ENCODE measurements around the gene SPATS2L.
"Not testable (repeated sequence)": the region's sequence is repeated elsewhere in the genome, so short reads cannot be mapped to it uniquely, and the experiment has no call there.

SPATS2L gene

GRCh38 chr2:200320991-200321390, 14.5 kb downstream of the SPATS2L start:
- no peak for DNase-seq

GRCh38 chr2:200321780-200322534, 15.5 kb downstream of the SPATS2L start:
- no peak for DNase-seq

GRCh38 chr2:200322607-200323006, 16.1 kb downstream of the SPATS2L start:
- DNase-seq: no peak

- no peak for DNase-seq
Measured at GRCh38 chr2:200324362-200324761, 17.9 kb downstream of the SPATS2L start.

GRCh38 chr2:200329384-200329783, 22.9 kb downstream of the SPATS2L start:
- DNase-seq: no peak

GRCh38 chr2:200329798-200330197, 23.3 kb downstream of the SPATS2L start:
- DNase-seq: no peak

- no peak for DNase-seq
Measured at GRCh38 chr2:200330351-200331060, 24.0 kb downstream of the SPATS2L start.

DNA sequence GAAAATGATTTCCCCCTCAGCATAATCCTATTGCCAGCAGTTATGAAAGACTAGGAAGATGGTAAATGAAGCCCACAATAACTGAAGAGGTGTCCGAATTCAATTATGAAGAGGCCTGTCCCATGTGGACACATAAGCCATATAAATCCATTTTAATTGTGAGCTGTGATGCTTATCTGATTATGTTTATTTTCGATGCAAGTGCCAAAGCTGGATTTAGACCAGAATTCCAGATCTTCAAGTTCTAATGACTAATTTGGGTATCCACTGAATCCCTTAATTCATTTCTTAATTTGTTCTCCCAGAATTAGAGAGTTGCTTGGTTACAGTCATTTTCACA, 24.5 kb downstream of the SPATS2L start:
- DNase-seq: no peak

- DNase-seq: no peak
Measured at GRCh38 chr2:200335657-200336056, 29.2 kb downstream of the SPATS2L start.

DNA sequence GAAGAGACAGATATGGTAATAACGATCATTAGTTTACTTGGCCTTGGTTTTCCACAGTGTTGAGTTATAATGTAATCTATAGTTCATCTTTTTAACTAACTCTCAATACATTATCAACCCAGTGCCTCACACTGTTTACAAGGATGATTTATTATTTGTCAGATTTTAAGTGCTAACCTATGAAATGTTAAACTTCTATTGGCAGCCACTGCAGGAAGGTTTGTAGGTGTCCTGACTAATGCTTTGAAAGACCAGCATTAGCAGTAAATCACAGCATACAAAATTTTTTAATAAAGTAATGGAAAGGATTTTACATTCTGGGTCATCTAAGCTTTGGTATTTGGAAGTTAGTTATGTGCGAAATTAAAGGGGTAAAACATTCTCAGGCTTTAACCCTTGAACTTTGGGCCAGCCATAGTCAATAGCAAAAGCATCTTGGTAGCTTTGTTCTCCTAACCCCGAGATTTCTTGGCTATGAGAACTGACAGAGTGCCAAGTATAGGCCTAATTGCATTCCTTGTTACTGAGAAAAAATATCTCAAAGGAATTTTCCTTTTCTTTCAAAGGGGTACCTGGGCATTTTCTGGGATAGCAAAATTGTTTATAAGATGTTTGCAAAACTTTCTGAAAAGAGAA, 30.6 kb downstream of the SPATS2L start:
- DNase-seq: no peak

GRCh38 chr2:200337621-200338020, 31.1 kb downstream of the SPATS2L start:
- no peak for DNase-seq

GRCh38 chr2:200338692-200339091, 32.2 kb downstream of the SPATS2L start:
- no peak for DNase-seq

DNA sequence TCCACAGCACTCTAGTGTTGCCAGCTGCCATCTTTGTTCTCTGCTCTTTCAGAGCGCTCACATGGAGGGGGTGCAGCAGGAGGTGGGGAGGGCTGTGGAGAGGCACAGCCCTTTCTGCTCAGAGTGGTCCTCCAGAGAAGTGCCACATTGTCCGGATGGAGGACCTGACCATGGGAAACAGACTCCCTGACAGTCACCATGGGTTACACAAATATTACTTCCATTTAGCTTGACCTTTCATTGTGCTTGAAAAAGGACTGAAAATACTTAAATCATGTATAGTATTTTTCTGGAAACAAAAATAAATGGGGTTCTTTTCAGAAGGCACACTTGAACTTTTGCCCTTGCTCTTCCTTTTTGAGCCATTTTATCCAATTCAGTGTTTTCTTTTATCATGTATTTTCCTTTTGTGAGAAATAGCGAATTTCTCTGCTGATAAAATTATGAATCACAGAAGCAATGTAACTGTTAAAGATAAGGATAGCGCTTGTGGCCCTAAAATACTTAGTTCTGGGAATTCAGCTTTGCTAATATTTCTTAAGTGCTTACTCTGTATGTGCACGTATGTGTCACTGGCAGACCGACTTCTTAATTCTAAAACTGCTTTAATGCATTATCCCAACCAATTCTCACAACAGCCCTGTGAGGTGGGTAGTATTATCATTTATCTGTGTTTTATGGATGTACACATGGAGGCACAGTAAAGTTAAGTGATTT, 34.2 kb downstream of the SPATS2L start:
- no peak for DNase-seq

- no peak for DNase-seq
Measured at GRCh38 chr2:200341376-200341775, 34.9 kb downstream of the SPATS2L start.

DNA sequence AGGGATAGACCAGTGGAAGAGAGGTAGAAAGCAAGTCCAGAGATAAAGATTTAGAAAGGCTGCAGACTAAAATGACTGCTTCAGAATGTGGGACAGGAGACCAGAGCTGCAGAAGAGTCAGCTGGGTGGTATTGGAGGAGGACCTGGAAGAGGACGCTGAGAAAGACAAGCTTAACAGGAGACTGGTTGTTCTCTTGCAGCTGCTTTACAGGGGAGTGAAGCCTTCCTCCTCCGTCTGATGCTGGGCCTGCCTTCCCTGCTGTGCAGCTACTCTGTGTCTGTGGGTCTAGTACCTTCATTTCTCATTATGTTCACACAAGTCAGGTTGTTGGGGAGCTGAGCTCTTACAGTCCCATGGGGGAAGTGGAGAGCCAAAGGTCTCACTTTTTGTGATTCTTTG, 35.7 kb downstream of the SPATS2L start:
- DNase-seq: no peak

GRCh38 chr2:200342654-200343053, 36.2 kb downstream of the SPATS2L start:
- no peak for DNase-seq

DNA sequence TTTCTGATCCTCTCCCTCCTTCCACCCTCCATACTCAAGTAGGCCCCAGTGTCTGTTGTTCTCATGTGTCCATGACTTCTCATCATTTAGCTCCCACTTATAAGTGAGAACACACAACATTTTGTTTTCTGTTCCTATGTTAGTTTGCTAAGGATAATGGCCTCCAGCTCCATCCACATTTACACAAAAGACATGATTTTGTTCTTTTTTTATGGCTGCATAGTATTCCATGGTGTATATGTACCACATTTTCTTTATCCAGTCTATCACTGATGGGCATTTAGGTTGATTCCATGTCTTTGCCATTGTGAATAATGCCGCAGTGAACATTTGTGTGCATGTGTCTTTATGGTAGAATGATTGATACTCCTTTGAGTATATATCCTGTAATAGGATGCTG, 37.7 kb downstream of the SPATS2L start:
- DNase-seq: not testable (repeated sequence)

GRCh38 chr2:200345975-200346374, 39.5 kb downstream of the SPATS2L start:
- DNase-seq: no peak

GRCh38 chr2:200347301-200347700, 40.8 kb downstream of the SPATS2L start:
- no peak for DNase-seq

- DNase-seq: no peak
Measured at GRCh38 chr2:200348897-200349563, 42.5 kb downstream of the SPATS2L start.

DNA sequence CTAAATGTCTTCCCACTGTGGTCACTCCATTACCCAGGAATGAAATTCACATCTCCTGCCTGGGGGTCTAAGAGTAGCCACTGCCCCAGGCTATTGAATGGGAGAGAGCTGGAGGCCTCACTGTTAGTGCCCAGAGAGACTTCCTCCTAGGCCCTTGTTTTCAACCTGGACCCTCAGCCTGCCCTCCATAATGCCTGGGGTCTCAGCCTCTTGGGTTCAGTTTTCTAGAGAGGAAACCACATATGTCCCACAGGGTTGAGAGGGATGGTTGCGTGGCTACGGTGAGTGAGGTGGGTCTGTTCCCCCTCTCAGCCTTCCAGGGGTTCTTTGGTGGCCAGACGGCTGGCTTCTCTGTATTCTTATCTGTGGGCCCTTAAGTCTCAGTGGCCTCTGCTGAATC, 43.4 kb downstream of the SPATS2L start:
- DNase-seq: no peak

DNA sequence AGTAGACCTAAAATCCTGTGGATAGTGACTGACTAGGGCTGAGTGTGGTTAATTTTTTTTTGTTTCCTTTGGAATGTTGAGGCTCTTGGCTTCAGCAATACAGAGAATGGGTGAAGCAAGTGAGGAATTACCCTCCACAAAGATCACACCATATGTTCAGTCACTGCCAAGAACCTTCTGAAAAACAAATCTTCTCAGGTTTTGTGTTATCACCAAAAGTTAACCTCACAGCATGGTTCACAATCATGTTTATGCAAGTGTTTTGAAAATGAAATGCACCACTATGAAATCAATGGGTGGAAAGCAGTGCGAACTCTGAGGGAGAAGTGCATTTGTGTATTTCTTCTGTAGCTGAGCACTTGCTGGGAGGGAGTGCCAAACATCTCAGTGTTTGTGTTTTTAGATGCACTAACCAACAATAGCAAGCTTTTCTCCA, 44.4 kb downstream of the SPATS2L start:
- DNase-seq: no peak

DNA sequence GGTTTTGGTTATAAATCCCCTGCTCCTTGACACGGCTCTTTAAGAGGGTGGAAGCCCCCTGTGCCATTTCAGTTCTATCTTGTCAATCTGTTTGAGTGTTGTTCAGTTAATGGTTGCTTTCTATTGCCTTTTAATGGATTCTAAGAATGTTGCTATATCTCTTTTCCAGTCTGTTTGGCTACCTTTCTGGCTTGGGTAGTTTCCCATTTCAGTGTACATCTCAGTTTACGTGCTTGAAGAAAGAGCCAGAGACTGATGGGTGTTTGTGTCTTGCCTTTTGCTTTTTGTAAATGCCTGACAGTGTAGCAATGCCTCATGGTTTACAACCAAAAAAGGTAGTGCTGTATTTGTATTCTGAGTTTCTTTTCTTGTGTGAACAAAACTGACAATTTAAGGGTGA, 45.3 kb downstream of the SPATS2L start:
- no peak for DNase-seq
